ENCODE measurements around the gene COG5.

The COG5 gene

DNA sequence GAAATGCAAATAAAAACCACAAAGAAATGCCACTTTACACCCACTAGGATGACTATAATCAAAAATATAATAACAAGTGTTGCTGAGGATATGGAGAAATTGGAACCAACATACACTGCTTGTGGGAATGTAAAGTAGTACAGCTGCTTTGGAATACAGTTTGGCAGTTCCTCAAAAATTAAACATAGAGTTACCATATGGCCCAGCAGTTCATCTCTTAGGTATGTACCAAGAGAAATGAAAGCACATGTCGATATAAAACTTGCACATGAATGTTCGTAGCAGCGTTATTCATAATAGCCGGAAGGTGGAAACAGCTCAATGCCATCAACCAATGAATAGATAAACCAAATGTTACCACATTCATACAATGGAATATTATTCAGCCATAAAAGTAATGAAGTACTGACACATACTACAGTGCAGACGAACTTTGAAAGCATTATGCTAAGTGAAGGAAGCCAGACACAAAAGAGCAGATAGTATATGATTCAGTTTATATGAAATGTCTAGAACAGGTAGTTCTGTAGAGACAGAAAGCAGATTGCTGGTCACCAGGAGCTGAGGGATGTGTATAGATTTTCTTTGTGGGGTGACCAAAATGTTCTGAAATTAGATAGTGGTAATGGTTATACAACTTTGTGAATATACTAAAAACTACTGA is 28.8 kb upstream of the COG5 start:
- H3K4me1 ChIP-seq = peaks cover 7% of the 10 kb centered on the region
- no peak overlapping the region for H3K4me3 ChIP-seq
- H3K36me3 ChIP-seq (replicated peaks) = no peaks in the 10 kb centered on the region; the same call in 1 of the 2 replicates
- in situ Hi-C loops (cut with MboI; ENCODE audit: low sequenced_read_pairs) = no loop called here
- H3K27me3 ChIP-seq (ENCODE audit: low read depth) = no peaks in the 10 kb centered on the region
- H3K9me3 ChIP-seq = no peaks in the 10 kb centered on the region
- no peak for DNase-seq (ENCODE audit: low spot score in 2 of 2)

DNA sequence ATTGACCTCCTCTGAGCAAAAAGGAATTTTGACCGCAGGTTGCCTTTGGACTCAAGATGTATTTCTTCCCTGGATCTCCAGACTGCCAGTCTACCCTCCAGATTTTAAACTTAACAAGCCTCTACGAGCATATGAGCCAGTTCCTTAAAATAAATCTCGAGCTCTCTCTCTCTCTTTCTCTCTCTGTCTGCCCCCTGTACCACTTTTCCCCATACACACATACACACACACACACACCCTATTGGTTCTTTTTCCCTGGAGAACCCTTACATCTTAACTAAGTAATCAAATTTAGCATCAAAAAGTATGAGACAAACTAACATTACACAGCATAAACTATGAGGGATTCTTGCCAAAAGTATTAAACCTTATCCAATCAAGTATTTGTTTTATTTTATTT is 27.7 kb upstream of the COG5 start:
- Histone ChIP-seq H3K4me3 (no peak overlapping the region), H3K36me3 (replicated peaks) (no peaks in the 10 kb centered on the region; the same call in 1 of the 2 replicates), H3K27me3 (ENCODE audit: low read depth) (no peaks in the 10 kb centered on the region), H3K9me3 (no peaks in the 10 kb centered on the region), H3K4me1 (no peaks in the 10 kb centered on the region; the same call in 1 of the 2 replicates)
- DNase-seq (ENCODE audit: low spot score in 2 of 2) = no peak
- in situ Hi-C loops (cut with MboI; ENCODE audit: low sequenced_read_pairs) = no loop called here

DNA sequence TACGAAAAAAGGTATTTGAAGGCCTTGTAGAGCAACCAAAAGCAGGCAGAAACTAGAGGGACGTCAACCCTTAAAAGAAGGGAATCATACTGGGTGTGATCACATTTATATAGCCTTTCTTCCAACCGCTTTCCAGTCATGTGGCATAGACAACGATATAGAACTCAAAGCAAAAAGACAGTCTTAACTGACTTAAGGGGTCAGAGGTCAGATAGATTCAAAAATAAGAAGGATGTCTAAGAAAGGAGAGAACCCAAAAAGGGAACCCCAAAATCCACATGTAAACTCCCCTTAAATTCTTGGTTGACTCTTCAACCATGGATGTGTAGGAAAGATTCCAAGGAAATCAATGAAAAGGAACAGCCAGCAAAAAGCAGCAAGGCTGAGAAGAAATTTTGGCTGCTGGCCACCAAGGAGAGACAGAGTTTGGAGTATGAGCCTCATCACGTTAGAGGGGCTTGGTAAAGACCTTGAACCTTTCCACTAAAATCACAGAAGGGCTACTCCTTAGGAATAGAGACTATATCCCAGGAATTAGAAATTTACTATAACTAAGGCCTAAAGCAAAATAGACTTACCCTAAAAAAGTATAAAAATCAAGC is 24.9 kb upstream of the COG5 start:
- in situ Hi-C loops (cut with MboI; ENCODE audit: low sequenced_read_pairs) = no loop called here
- Histone ChIP-seq H3K36me3 (replicated peaks) (no peaks in the 10 kb centered on the region; the same call in 1 of the 2 replicates), H3K27me3 (ENCODE audit: low read depth) (no peaks in the 10 kb centered on the region), H3K9me3 (no peaks in the 10 kb centered on the region), H3K4me1 (no peaks in the 10 kb centered on the region), H3K4me3 (no peak overlapping the region)
- no peak for DNase-seq (ENCODE audit: low spot score in 2 of 2)

DNA sequence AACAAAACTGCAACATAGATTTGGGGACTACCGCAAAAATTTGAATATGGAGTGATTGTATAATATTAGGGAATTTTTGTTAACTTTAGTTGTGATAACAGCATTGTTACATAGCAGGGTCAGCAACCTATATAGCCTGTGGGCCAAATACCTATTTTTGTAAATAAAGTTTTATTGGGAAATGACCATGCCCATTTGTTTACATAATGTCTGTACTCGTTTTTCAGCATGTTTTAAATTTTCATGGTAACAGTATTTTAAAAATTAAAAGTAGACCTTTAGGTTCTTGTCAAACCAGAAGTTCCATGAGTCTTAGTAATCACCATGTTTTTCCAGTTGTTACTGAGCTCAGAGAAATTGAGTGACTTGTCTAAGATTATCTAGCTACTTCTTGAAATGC is 21.0 kb upstream of the COG5 start:
- Histone ChIP-seq H3K36me3 (replicated peaks) (no peaks in the 10 kb centered on the region; the same call in 1 of the 2 replicates), H3K4me3 (no peak overlapping the region), H3K27me3 (ENCODE audit: low read depth) (no peaks in the 10 kb centered on the region), H3K4me1 (0 out of 2 replicates have a peak, but pooled peaks cover 4% of the 10 kb centered on the region), H3K9me3 (no peaks in the 10 kb centered on the region)
- in situ Hi-C loops (cut with MboI; ENCODE audit: low sequenced_read_pairs) = no loop called here
- no peak for DNase-seq (ENCODE audit: low spot score in 2 of 2)

DNA sequence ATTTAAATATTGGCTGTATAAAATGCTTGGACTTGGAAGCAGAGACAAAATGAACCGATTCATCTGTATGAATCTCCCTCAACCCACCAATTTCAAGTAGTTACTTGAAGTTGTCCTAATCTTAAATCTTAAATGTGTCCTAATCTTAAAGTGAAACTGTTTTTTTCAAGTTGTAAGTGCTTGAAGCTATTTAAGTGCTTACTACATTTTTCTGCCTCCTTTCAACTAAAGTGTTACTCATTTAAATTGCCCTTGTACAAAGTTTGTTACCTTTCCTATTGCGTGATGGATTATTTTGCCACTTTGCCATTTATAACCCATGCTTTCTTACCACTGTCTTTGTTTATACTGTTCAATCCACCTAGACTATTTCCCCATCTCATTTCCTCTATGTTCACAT is 19.2 kb upstream of the COG5 start:
- DNase-seq (ENCODE audit: low spot score in 2 of 2) = no peak
- no peak overlapping the region for H3K4me3 ChIP-seq
- no peaks in the 10 kb centered on the region for H3K27me3 ChIP-seq (ENCODE audit: low read depth)
- H3K36me3 ChIP-seq (replicated peaks) = no peaks in the 10 kb centered on the region
- no peaks in the 10 kb centered on the region for H3K9me3 ChIP-seq
- in situ Hi-C loops (cut with MboI; ENCODE audit: low sequenced_read_pairs) = no loop called here
- 0 out of 2 replicates have a peak, but pooled peaks cover 4% of the 10 kb centered on the region for H3K4me1 ChIP-seq

DNA sequence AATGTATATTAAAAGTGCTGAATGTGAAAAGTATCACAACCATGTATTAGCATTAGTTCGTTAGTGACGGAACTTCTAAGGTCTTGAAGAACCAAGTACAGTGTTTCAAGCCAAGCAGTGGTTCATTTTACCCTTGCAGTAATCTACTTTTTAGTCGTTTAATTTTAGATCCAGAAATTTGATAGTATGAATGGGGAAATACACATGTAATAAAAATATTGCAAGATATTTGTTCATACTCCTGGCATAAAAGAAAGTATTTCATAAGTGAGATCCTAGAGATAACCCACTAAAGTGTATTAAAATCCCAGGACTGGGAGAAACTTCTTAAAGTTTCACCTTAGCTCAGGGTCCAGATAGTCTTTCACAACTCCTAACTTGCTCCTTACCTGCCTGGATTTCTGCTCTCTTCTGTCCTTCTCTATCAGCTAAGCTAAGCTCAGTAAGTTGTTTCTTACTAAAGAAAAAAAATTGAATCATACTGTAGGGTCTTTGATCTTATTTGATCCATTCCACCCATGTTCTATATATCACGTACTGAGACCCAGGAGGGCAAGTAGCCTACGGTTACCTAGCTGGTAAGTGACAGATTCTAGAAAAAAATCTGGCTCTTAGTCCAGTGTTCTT is 17.8 kb upstream of the COG5 start:
- Histone ChIP-seq H3K36me3 (replicated peaks) (peaks cover 4% of the 10 kb centered on the region; the same call in 1 of the 2 replicates), H3K4me1 (0 out of 2 replicates have a peak, but pooled peaks cover 4% of the 10 kb centered on the region), H3K9me3 (no peaks in the 10 kb centered on the region), H3K27me3 (ENCODE audit: low read depth) (no peaks in the 10 kb centered on the region), H3K4me3 (no peak overlapping the region; the same call in 1 of the 2 replicates)
- in situ Hi-C loops (cut with MboI; ENCODE audit: low sequenced_read_pairs) = no loop called here
- no peak for DNase-seq (ENCODE audit: low spot score in 2 of 2)

DNA sequence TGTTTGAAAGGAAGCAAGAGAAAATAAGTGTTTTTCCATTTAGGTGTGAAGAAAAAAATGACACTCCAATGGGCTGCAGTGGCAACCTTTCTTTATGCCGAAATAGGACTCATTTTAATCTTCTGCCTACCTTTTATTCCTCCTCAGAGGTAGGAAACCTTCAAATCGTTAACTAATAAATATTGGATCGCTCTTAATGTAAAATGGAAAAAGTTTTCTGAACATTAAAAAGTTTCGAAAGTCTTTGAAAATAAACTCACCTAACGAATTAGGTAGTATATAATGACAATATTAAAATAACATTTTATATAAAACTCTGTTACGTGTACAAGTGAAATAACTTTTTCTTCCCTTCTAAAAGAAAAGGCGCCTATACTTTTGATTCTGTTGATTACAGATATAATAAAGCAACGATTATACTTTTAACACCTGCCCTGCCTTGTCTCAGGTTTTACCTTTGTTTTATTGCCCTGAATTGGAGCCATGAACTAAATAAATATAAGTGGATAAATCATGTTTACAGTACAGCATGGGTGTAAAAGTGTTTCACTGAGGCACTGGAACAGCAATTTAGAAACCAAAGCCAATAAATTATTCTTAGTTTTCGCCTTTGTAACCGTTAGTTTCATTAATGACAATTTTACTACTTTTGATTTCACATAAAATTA is 17.1 kb upstream of the COG5 start:
- Histone ChIP-seq H3K4me1 (0 out of 2 replicates have a peak, but pooled peaks cover 4% of the 10 kb centered on the region), H3K9me3 (no peaks in the 10 kb centered on the region), H3K4me3 (peak overlapping the region; percentile 67), H3K36me3 (replicated peaks) (peaks cover 9% of the 10 kb centered on the region; the same call in 1 of the 2 replicates), H3K27me3 (ENCODE audit: low read depth) (no peaks in the 10 kb centered on the region)
- in situ Hi-C loops (cut with MboI; ENCODE audit: low sequenced_read_pairs) = no loop called here
- no peak for DNase-seq (ENCODE audit: low spot score in 2 of 2)

DNA sequence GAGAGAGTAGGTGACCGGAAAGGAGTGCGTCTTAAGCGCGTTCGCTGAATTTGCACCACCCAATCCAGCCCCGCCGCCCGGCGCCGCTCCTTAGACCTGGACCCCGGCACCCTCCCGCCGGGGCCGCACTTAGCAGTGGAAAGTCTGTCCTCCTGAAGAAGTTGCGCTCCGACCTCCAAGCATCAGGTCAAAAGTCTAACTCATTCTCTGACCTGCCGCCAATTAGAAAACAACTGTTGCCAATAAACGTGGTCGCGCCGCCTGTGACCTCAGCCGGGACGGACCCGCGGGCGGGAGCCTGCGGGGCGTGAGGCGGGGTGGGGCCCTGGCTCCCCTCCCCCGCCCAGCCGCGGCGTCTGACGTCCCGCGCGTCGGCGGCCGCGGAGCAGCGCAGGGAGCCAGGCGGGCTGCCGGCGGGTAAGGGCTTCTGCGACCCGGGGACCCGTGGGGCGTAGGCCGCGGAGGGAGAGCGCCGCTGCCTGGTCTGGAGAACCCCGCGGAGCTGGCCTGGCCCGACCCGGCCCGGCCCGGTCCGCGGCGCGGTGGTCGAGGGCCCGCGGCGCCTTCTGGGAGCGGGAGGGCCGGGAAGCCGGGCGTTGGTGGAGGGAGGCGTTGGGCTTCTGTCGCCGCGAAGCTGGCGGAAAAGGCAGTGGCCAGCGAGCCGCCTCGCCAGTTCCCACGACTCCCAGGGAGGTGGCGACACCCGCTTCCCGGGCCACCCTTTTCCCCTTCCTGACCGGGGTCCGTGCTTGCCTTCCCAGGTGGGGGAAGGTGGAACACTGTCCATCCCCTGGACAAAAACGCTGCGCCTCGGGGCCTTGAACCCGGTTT is 16.4 kb upstream of the COG5 start, which contains the start of gene BCAP29:
Gene BCAP29 (plus strand): TSS at position 362 of the 831 bp plus-strand sequence. CDS start 527 bp downstream, outside the sequence.
- DNase-seq (ENCODE audit: low spot score in 2 of 2) = peak; percentile 77 to 85
- Histone ChIP-seq H3K4me1 (0 out of 2 replicates have a peak, but pooled peaks cover 4% of the 10 kb centered on the region), H3K36me3 (replicated peaks) (peaks cover 9% of the 10 kb centered on the region; the same call in 1 of the 2 replicates), H3K9me3 (no peaks in the 10 kb centered on the region), H3K27me3 (ENCODE audit: low read depth) (no peaks in the 10 kb centered on the region), H3K4me3 (peak within 1 kb of the TSS; percentile 67)
- in situ Hi-C loops (cut with MboI; ENCODE audit: low sequenced_read_pairs) = no loop called here

DNA sequence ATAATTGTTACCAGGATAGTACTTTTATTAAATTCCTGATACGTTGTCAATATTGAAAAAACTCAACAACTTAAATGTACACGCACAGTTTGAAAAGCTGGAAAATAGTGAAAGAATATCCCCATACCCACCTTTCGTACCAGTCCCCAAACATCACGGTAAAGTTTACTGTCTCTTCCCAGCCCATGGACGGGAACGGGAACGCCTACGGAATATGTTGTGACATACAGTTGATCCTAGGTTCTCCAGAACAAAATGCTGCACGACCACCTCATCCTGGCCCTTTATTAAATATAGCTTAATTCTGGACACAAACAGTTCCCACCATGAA is 15.8 kb upstream of the COG5 start:
- no peak for DNase-seq (ENCODE audit: low spot score in 2 of 2)
- in situ Hi-C loops (cut with MboI; ENCODE audit: low sequenced_read_pairs) = no loop called here
- peak overlapping the region; percentile 67 for H3K4me3 ChIP-seq
- no peaks in the 10 kb centered on the region for H3K27me3 ChIP-seq (ENCODE audit: low read depth)
- H3K4me1 ChIP-seq = 0 out of 2 replicates have a peak, but pooled peaks cover 4% of the 10 kb centered on the region
- H3K9me3 ChIP-seq = no peaks in the 10 kb centered on the region
- peaks cover 9% of the 10 kb centered on the region; the same call in 1 of the 2 replicates for H3K36me3 ChIP-seq (replicated peaks)

DNA sequence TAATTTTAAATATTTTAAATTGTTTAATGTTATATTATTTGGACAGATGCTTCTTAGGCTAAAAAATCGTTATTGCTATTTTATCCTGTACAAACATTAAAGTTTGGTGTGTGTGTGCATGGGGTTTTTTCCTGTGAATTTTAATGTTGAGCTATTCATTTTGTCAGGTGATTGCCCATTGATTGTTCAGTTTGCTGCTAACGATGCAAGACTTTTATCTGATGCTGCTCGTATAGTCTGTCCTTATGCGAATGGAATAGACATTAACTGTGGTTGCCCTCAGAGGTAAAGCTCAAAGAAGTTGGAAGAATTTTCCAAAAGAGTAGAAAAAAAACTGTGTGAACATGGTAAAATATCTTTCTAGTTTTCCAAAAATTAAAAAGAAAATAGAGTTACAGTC is 9.8 kb upstream of the COG5 start:
- in situ Hi-C loops (cut with MboI; ENCODE audit: low sequenced_read_pairs) = no loop called here
- Histone ChIP-seq H3K36me3 (replicated peaks) (peaks cover 20% of the 10 kb centered on the region), H3K4me1 (no peaks in the 10 kb centered on the region), H3K4me3 (no peak overlapping the region), H3K27me3 (ENCODE audit: low read depth) (no peaks in the 10 kb centered on the region), H3K9me3 (no peaks in the 10 kb centered on the region)
- DNase-seq (ENCODE audit: low spot score in 2 of 2) = no peak

DNA sequence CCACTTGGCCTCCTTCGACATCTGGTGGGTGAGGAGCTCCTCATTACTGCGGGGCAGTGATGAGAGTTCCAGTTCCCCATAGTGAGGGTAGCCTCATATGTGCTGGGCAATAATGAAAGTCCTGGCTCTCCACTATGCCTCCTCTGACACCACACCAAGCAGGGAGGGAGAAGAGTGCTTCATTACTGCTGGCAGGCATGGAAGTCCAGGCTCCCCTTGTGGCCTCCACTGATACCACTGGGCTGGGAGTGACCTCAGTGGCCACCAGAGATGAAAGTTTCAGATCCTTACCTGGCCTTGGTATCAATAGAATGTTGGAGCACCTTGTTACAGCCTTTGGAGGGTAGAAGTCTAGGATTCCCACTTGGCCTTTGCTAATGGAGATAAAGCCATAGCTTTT is 6.6 kb upstream of the COG5 start:
- Histone ChIP-seq H3K4me3 (no peak overlapping the region), H3K9me3 (no peaks in the 10 kb centered on the region), H3K36me3 (replicated peaks) (peaks cover 17% of the 10 kb centered on the region), H3K27me3 (ENCODE audit: low read depth) (no peaks in the 10 kb centered on the region), H3K4me1 (no peaks in the 10 kb centered on the region)
- in situ Hi-C loops (cut with MboI; ENCODE audit: low sequenced_read_pairs) = no loop called here
- no peak for DNase-seq (ENCODE audit: low spot score in 2 of 2)

DNA sequence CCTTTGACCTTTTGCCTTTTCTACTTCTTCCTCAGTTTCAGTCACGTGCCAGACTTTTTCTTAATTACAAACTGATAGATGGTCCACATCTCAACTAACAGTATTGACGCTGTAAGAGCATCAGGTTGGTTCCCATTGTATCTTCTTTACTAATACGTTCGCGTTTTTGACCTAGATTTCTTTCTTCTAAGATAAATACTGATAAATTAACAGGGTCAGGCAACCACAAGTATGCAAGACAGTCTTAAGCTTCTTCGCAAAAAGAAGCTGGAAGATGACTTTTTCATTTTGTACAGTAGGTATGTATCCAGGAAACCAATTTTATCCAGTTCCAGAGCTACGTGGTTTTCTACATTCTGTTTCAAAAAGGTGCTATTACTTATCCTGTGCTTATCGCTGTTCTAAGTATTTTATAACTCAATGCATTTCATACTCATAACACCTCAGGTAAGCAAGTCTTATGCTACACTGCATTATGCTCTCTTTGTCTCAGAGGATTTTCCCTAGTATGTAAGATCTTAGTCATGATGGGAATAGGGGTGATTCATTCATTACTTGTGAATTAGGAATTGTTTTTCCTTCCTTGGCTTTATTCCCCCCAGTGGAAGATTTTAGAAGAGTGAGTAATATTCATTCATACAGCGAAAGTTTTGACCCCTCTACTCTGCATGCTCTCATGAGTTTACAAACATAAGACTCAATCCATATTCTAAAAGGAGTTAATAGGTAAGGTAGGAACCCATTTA is 1.0 kb upstream of the COG5 start:
- peak overlapping the region; percentile 84 for H3K4me3 ChIP-seq
- DNase-seq (ENCODE audit: low spot score in 2 of 2) = no peak
- H3K4me1 ChIP-seq = peaks cover 10% of the 10 kb centered on the region
- in situ Hi-C loops (cut with MboI; ENCODE audit: low sequenced_read_pairs) = no loop called here
- no peaks in the 10 kb centered on the region for H3K27me3 ChIP-seq (ENCODE audit: low read depth)
- no peaks in the 10 kb centered on the region for H3K9me3 ChIP-seq
- H3K36me3 ChIP-seq (replicated peaks) = peaks cover 5% of the 10 kb centered on the region; the same call in 1 of the 2 replicates

Measured in HAP-1 (cell line).